K562 (cell line): ENCODE results near the gene C3AR1. TPM values are rescaled to one million over a fixed set of nuclear protein-coding genes. Genes with fewer than 3 reads are reported as not detected.

ENCODE experiments used
- ATAC-seq: fragments of 200-7000 bp; cut with Tn5 transposase; 3 replicates; pipeline ENCODE4 v1.9.1; 2020; ENCODE audit warnings: moderate library complexity
- BruUV-seq: library from RNA; stranded (reverse); fragments of 400-500 nt; replicated peaks from 2 replicates; lab custom pipeline; 2021; lab: Mats Ljungman, UMichigan
- CTCF ChIA-PET: fragments of 300-600 bp; formaldehyde crosslinking; extraction: SDS; loops from one replicate; lab custom pipeline; 2021; ENCODE audit warnings: low intra/inter-chr PET ratio; lab: Yijun Ruan, JAX
- POLR2A ChIA-PET: fragments of 300-600, 350-650 bp; sonication (Branson Sonifier 250); formaldehyde crosslinking; extraction: SDS; loops from one replicate; lab custom pipeline; 2021; ENCODE audit warnings: antibody characterized with exemption, inconsistent platforms; lab: Yijun Ruan, JAX
- DNase-seq, 4 experiments: peaks; one replicate each; pipeline versions ENCODE4 v3.0.0 to v3.0.0-alpha.2; 2011 to 2018; ENCODE audit warnings: low spot score in 3 of 4, mixed read lengths in 3 of 4; ENCODE audit errors: extremely low read depth in 1 of 4
- FAIRE-seq: peaks from 2 replicates; lab custom pipeline; 2011; peaks lifted over from hg19 to GRCh38; lab: Jason Lieb, UNC
- H2AFZ ChIP-seq: 2 replicates; pipeline ENCODE4 v1.6.0; 2011; ENCODE audit warnings: low read depth, low read length, control low read depth, inconsistent platforms
- H3K27ac ChIP-seq: fragments of 200-600 bp; 3 replicates; pipeline ENCODE4 v1.8.0; 2011; ENCODE audit warnings: low read depth, mild to moderate bottlenecking, control low read depth, inconsistent platforms, low read length, moderate library complexity, mixed read lengths; ENCODE audit errors: extremely low read depth
- H3K27me3 ChIP-seq, 2 experiments: fragments of 300-600 bp in 1 of 2; 2 replicates in 1 of 2; 3 replicates in 1 of 2; pipeline versions ENCODE4 v1.6.0 to v1.8.0; 2011; ENCODE audit warnings: inconsistent platforms in 2 of 2, low read length in 2 of 2, mild to moderate bottlenecking in 1 of 2, mixed read lengths in 1 of 2, moderate library complexity in 1 of 2; ENCODE audit not compliant: control insufficient read depth in 2 of 2, insufficient read depth in 2 of 2
- H3K36me3 ChIP-seq: fragments of 300-600 bp; 3 replicates; pipeline ENCODE4 v1.8.0; 2011; ENCODE audit warnings: mild to moderate bottlenecking, low read length, inconsistent platforms; ENCODE audit not compliant: control insufficient read depth, insufficient read depth
- H3K4me1 ChIP-seq, 2 experiments: fragments of 200-600 bp in 1 of 2; replicated peaks in 1 of 2; 2 replicates in 1 of 2; 3 replicates in 1 of 2; pipeline versions ENCODE4 v1.5.1 to v1.8.0; 2011; ENCODE audit warnings: inconsistent platforms in 2 of 2, low read length in 2 of 2, mild to moderate bottlenecking in 1 of 2, mixed read lengths in 1 of 2, moderate library complexity in 1 of 2; ENCODE audit not compliant: control insufficient read depth in 2 of 2, insufficient read depth in 2 of 2
- H3K4me2 ChIP-seq: 2 replicates; pipeline ENCODE4 v1.6.1; 2011; ENCODE audit warnings: low read length, control low read depth, inconsistent platforms, mixed read lengths; ENCODE audit not compliant: insufficient read depth
- H3K4me3 ChIP-seq: fragments of 200-600 bp; sonication (generic), shearing (Covaris generic); 2 replicates; pipeline ENCODE4 v1.5.1; 2016; ENCODE audit warnings: control low read depth, inconsistent platforms
- H3K79me2 ChIP-seq: fragments of 200-600 bp; 3 replicates; pipeline ENCODE4 v1.8.0; 2011; ENCODE audit warnings: low read length, inconsistent platforms; ENCODE audit not compliant: control insufficient read depth, insufficient read depth
- H3K9ac ChIP-seq, 2 experiments: 2 replicates each; pipeline versions ENCODE4 v1.6.0 to v1.6.1; 2011; ENCODE audit warnings: low read depth in 2 of 2, low read length in 2 of 2, control low read depth in 1 of 2, inconsistent platforms in 1 of 2, mild to moderate bottlenecking in 1 of 2, mixed read lengths in 1 of 2; ENCODE audit not compliant: insufficient read depth in 1 of 2
- H3K9me1 ChIP-seq: one replicate; pipeline ENCODE4 v1.6.0; 2011; ENCODE audit warnings: inconsistent platforms, mild to moderate bottlenecking, low read length, moderate library complexity; ENCODE audit not compliant: control insufficient read depth, insufficient read depth
- H3K9me3 ChIP-seq: replicated peaks from 2 replicates; pipeline ENCODE4 v1.5.1; 2011; ENCODE audit warnings: low read depth, low read length, inconsistent platforms; ENCODE audit not compliant: control insufficient read depth, insufficient read depth
- H4K20me1 ChIP-seq: replicated peaks from 2 replicates; pipeline ENCODE4 v1.6.1; 2011; ENCODE audit warnings: low read length, inconsistent platforms, mixed read lengths; ENCODE audit not compliant: control insufficient read depth, insufficient read depth
- ADNP ChIP-seq: fragments of 200-800 bp; sonication (Bioruptor generic); IDR thresholded peaks from 2 replicates; pipeline ENCODE4 v1.6.1; 2016; ENCODE audit warnings: missing genetic modification characterization, missing compliant biosample characterization
- BACH1 ChIP-seq: fragments of 200-800 bp; sonication (Bioruptor generic); IDR thresholded peaks from 2 replicates; pipeline ENCODE4 v1.6.1; 2016; ENCODE audit warnings: missing genetic modification characterization, missing compliant biosample characterization
- OTX1 ChIP-seq: fragments of 450-650 bp; formaldehyde crosslinking; IDR thresholded peaks from 2 replicates; pipeline ENCODE4 v1.4.0; 2022; ENCODE audit warnings: mild to moderate bottlenecking
- PHB2 ChIP-seq: fragments of 450-650 bp; IDR thresholded peaks from 2 replicates; pipeline ENCODE4 v1.6.1; 2017; ENCODE audit warnings: low read depth
- SP2 ChIP-seq: IDR thresholded peaks from 2 replicates; pipeline ENCODE4 v1.6.1; 2011; ENCODE audit warnings: mild to moderate bottlenecking, low read depth, low read length, moderate library complexity; ENCODE audit not compliant: poor library complexity, severe bottlenecking; ENCODE audit errors: extremely low read depth
- TCF3 ChIP-seq: sonication (generic); formaldehyde crosslinking; IDR thresholded peaks from 2 replicates; pipeline ENCODE4 v1.4.0; 2020; ENCODE audit warnings: mild to moderate bottlenecking, missing genetic modification reagents
- TSC22D4 ChIP-seq: fragments of 450-650 bp; IDR thresholded peaks from 2 replicates; pipeline ENCODE4 v1.6.1; 2016; ENCODE audit warnings: missing genetic modification characterization, missing biosample characterization, control low read depth
- WGBS: fragments of 100-300 bp; shearing (Covaris generic); methylation state at CpG from one replicate; pipeline ENCODE4 v1.1.6; 2016; ENCODE audit warnings: low coverage, mixed read lengths; ENCODE audit not compliant: insufficient coverage; ENCODE audit errors: missing lambda C conversion rate; 5-methylcytosine and 5-hydroxymethylcytosine counted together
- in situ Hi-C: fragments of 300-500 bp; cut with MboI; formaldehyde crosslinking; loops from 4 replicates; pipeline ENCODE4 v1.15.0; 2018; ENCODE audit warnings: inconsistent platforms, mixed read lengths
- intact Hi-C: fragments of 100-400 bp; cut with micrococcal nuclease; formaldehyde crosslinking; loops from 2 replicates; pipeline ENCODE4 v1.14.2; 2022
- polyA plus RNA-seq, 8 experiments: library from polyadenylated mRNA; depleted of rRNA in 4 of 8; stranded (reverse) in 5 of 8; unstranded in 3 of 8; fragments of >200 nt; fragmentation: Nextera tagmentation in 2 of 8; fragmentation: Illumina TruSeq in 1 of 8; extraction: Ambion mirVana in 2 of 8; extraction: Trizol in 1 of 8; gene quantifications; 2 replicates each; pipeline versions ENCODE4 v1.2.1 to v1.2.3, GENCODE V29; 2011 to 2014; ENCODE audit warnings: inconsistent platforms in 1 of 8, missing spikeins in 1 of 8
- total RNA-seq, 7 experiments: library from RNA; depleted of rRNA in 6 of 7; stranded (reverse); fragments of >200 nt in 6 of 7; fragmentation: Illumina TruSeq in 2 of 7; extraction: Trizol in 2 of 7; gene quantifications; 2 replicates each; pipeline versions ENCODE4 v1.2.1 to v1.2.3, GENCODE V29; 2011 to 2021; ENCODE audit warnings: low replicate concordance in 1 of 7
- TF ChIP-seq, protein P1 (sequence below): fragments of 250-450 bp; sonication (Bioruptor Pico); IDR thresholded peaks from 2 replicates; pipeline ENCODE4 v1.4.0; 2020; ENCODE audit warnings: borderline replicate concordance
- TF ChIP-seq, protein P2 (sequence below): fragments of 250-450 bp; sonication (Bioruptor Pico); IDR thresholded peaks from 2 replicates; pipeline ENCODE4 v1.5.0; 2021; ENCODE audit warnings: mild to moderate bottlenecking, borderline replicate concordance
- TF ChIP-seq, protein P3 (sequence below): fragments of 250-450 bp; sonication (Bioruptor Pico); IDR thresholded peaks from 2 replicates; pipeline ENCODE4 v1.8.0; 2021; ENCODE audit warnings: mild to moderate bottlenecking, moderate library complexity

Gene C3AR1
- total and polyA plus RNA-seq, 9 of the 15 experiments (the other 6 are each of a cell fraction or from before 2014, with no cell fraction given) = 2.2 to 12.9 (median 5.3) TPM

DNA sequence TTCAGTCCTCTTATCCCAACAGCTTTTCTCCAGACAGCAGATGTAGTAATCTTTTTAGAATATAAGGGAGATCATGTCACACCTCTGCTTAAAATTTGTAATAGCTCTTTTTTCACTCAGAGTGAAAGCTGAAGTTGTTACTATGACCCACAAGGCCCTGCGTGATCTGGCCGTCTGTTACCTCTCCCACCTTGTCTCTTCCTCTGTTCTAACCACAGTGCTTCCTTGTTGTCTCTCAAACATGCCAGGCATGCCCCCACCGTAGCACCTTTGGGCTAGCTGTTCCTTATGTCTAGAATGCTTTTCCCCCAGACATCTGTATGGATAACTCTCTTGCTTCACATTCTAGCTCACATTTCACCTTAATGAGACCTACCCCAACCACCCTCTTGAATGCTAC lies 22.4 kb upstream of the C3AR1 start:
- DNase-seq (no peak), FAIRE-seq (no peak), ATAC-seq (no peak)
- Histone ChIP-seq H3K36me3 (peaks cover 64% of the 10 kb centered on the region), H3K27me3 (no peaks in the 10 kb centered on the region), H3K79me2 (peaks cover 53% of the 10 kb centered on the region), H3K4me2 (no peak overlapping the region), H4K20me1 (0 out of 2 replicates have a peak, but pooled peaks cover 3% of the 10 kb centered on the region), H3K27ac (no peak overlapping the region), H3K4me1 (peaks cover 0 to 3% of the 10 kb centered on the region in 2 experiments; a peak in 1 of 5 replicates)
- POLR2A ChIA-PET = interaction anchor here (1.5 kb wide), 1 partner anchor 8 kb away, joined by 3 read pairs; no protein-coding TSS in a partner anchor
- WGBS = 74% methylated on average over 3 of the region's 3 CpGs
- no TSS peak for BruUV-seq
- intact Hi-C loops (loop anchor here (10.0 kb wide), 1 partner anchor 154 kb away; the partner anchor contains the start of gene SLC2A3), in situ Hi-C loops (no loop called here)
- TF ChIP-seq BACH1 (tag) = no peak
- TF ChIP-seq, protein P1, sequence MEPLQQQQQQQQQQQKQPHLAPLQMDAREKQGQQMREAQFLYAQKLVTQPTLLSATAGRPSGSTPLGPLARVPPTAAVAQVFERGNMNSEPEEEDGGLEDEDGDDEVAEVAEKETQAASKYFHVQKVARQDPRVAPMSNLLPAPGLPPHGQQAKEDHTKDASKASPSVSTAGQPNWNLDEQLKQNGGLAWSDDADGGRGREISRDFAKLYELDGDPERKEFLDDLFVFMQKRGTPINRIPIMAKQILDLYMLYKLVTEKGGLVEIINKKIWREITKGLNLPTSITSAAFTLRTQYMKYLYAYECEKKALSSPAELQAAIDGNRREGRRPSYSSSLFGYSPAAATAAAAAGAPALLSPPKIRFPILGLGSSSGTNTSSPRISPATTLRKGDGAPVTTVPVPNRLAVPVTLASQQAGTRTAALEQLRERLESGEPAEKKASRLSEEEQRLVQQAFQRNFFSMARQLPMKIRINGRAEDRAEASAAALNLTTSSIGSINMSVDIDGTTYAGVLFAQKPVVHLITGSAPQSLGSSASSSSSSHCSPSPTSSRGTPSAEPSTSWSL (CRISPR knock-in tag) = no peak
- TF ChIP-seq, all 486 proteins: peak for 0
- H3K4me3 ChIP-seq = no peak overlapping the region
- H3K9ac ChIP-seq = no peak overlapping the region
- H3K9me1 ChIP-seq = no peaks in the 10 kb centered on the region
- no peaks in the 10 kb centered on the region for H3K9me3 ChIP-seq
- H2AFZ ChIP-seq = no peak overlapping the region
- CTCF ChIA-PET = no interaction called here

DNA sequence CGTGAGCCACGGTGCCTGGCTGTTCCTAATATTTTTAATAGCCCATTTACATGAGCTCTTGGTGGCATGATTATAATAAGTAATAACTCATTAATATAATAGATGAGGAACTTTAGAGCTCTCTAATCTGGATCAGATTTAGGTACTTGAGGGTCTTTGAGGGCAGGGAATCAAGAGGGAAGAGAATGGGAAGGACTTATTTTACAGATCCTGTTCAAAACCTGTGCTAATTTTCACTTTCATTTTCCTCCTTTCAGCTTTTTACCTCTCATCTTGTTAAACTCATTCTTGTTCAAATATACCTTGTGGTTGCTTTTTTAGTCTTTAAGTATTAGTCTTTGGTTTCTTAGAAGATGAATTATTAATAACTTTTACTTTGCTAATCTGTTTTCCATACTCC lies 21.5 kb upstream of the C3AR1 start:
- Histone ChIP-seq H3K9me1 (no peaks in the 10 kb centered on the region), H3K4me3 (no peak overlapping the region), H3K27ac (no peak overlapping the region), H3K79me2 (peaks cover 62% of the 10 kb centered on the region), H3K36me3 (peaks cover 56% of the 10 kb centered on the region), H3K9me3 (no peaks in the 10 kb centered on the region), H3K4me2 (no peak overlapping the region), H4K20me1 (0 out of 2 replicates have a peak, but pooled peaks cover 3% of the 10 kb centered on the region), H2AFZ (no peak overlapping the region), H3K27me3 (no peaks in the 10 kb centered on the region), H3K9ac (no peak overlapping the region), H3K4me1 (peaks cover 0 to 7% of the 10 kb centered on the region in 2 experiments; a peak in 1 of 5 replicates)
- ATAC-seq (no peak), DNase-seq (no peak), FAIRE-seq (no peak)
- BruUV-seq = no TSS peak
- in situ Hi-C loops = no loop called here
- WGBS = 80% methylated on average over 1 of the region's 2 CpGs
- POLR2A ChIA-PET = interaction anchor here (1.5 kb wide), 1 partner anchor 9 kb away, joined by 3 read pairs; no protein-coding TSS in a partner anchor
- CTCF ChIA-PET = no interaction called here
- intact Hi-C loops = loop anchor here (10.0 kb wide), 1 partner anchor 153 kb away; the partner anchor contains the start of gene SLC2A3
- no peak for TF ChIP-seq PHB2
- TF ChIP-seq, protein P2, sequence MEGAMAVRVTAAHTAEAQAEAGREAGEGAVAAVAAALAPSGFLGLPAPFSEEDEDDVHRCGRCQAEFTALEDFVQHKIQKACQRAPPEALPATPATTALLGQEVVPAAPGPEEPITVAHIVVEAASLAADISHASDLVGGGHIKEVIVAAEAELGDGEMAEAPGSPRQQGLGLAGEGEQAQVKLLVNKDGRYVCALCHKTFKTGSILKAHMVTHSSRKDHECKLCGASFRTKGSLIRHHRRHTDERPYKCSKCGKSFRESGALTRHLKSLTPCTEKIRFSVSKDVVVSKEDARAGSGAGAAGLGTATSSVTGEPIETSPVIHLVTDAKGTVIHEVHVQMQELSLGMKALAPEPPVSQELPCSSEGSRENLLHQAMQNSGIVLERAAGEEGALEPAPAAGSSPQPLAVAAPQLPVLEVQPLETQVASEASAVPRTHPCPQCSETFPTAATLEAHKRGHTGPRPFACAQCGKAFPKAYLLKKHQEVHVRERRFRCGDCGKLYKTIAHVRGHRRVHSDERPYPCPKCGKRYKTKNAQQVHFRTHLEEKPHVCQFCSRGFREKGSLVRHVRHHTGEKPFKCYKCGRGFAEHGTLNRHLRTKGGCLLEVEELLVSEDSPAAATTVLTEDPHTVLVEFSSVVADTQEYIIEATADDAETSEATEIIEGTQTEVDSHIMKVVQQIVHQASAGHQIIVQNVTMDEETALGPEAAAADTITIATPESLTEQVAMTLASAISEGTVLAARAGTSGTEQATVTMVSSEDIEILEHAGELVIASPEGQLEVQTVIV = no peak
- no peak for TF ChIP-seq TSC22D4 (tag)
- no peak for TF ChIP-seq OTX1
- TF ChIP-seq ADNP = no peak
- TF ChIP-seq SP2 = no peak
- no peak for TF ChIP-seq TCF3
- TF ChIP-seq, protein P3, sequence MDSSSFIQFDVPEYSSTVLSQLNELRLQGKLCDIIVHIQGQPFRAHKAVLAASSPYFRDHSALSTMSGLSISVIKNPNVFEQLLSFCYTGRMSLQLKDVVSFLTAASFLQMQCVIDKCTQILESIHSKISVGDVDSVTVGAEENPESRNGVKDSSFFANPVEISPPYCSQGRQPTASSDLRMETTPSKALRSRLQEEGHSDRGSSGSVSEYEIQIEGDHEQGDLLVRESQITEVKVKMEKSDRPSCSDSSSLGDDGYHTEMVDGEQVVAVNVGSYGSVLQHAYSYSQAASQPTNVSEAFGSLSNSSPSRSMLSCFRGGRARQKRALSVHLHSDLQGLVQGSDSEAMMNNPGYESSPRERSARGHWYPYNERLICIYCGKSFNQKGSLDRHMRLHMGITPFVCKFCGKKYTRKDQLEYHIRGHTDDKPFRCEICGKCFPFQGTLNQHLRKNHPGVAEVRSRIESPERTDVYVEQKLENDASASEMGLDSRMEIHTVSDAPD (CRISPR knock-in tag) = no peak
